Stimulated activated CD8-positive, alpha-beta memory T cell treated with anti-CD3 and anti-CD28 coated beads, Interleukin-12 subunit alpha, Interleukin-12 subunit beta, amount 100 ng/mL, for 24 hours (primary cell): ENCODE measurements around the gene NEK9.
A peak's percentile ranks its signal among the peaks of the same experiment; 100 is the strongest.
"Not testable (repeated sequence)": the region's sequence is repeated elsewhere in the genome, so short reads cannot be mapped to it uniquely, and the experiment has no call there.

ENCODE experiments used
- DNase-seq: peaks from one replicate; pipeline ENCODE4 v3.0.0-alpha.2; 2020; ENCODE audit errors: extremely low read depth

NEK9 gene

DNA sequence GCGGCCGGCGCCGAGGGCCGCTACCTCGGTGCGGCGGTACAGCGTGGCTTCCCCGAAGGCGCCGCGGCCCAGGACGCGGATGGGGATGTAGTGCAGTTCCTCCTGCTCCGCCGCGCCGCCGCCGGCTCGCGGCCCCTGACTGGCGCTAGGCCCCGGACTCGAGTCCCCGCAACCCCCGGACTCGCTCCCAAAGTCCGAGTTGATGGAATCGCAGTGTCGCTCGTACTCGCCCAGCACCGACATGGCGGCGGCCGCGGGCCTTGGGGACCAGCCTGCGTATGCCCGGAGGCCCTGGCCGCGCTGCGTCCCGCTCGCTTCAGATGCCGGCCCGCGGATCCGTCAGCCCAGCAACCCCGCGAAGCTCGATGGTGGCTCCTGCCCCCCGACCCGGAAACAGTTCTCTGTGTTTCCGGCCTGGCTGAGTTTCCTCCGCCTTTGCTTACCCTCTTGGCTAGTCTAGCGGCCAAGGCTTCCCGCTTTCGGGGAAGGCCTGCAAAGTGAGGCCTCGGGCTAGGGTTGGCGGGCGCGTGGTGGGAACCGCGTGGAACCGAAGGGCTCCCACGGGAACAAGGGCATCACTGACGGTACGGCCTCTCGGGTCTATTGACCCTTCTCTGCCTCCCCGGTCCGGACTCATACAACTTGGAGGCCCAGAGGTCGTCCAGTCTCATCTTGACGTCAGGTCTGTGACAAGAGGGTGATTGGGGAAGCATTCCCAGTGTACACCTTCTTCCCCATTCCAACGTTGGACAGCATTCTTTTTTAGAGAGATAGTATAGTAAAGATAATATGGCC lies at the start of gene NEK9:
TSS of gene NEK9 (minus strand) at position 370 of the 795 bp plus-strand sequence. CDS start at position 243, 127 bp downstream.
- peak; percentile 77 for DNase-seq

DNA sequence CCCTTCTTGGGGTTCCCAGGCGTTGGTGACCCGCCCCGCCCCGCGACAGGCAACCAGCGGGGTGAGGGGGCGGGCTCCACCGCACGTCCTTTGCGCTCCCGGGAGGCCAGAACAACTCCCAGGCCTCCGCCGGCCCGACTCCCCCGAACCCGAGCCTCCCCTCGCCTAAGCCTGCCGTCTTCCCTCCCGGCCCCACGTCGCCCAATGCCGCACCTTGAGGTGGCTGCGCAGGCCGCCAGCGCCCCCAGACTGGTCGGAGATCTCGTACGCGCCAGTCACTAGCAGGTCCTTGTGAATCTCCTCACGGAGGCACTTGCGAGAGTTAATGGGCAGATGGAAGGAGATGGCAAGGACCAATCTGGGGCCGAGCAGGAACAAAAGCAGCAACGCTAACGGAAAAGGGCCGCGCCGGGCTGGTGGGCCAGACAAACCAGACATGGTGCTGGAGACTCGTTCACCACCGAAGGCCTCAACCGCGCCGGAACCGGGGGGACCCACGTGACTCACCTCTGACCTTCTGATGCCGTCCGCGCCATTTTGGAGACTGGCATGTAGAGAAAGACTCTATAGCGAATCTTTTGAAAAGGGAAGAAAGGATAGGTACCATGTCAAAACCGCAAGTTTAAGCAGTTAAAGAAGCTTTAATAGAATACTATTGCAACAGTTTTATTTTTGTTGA lies 49.4 kb upstream of the NEK9 start, which contains the start of gene TMED10:
TSS of gene TMED10 (minus strand) at position 471 of the 679 bp plus-strand sequence. CDS start at position 438, 33 bp downstream.
- peak; percentile 79 for DNase-seq

DNA sequence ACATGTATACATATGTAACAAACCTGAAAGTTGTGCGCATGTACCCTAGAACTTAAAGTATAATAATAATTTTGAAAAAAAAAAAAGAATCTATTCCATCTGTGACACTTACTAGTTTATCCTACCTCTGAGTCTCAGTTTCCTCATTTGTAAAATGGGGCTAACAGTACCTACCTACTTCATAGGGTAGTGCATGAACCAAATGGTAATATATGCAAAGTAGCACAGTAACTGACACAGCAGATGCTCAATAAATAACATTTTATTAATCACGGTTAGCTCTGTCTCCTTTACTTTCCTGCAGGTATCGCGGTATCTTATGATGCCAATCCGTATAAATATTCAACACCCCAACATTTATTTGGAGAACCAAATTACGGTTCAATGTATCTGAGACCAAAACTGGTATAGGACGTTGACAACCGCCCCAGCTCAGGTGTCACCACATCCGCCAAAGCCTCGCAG lies 48.9 kb upstream of the NEK9 start:
- DNase-seq: no peak

DNA sequence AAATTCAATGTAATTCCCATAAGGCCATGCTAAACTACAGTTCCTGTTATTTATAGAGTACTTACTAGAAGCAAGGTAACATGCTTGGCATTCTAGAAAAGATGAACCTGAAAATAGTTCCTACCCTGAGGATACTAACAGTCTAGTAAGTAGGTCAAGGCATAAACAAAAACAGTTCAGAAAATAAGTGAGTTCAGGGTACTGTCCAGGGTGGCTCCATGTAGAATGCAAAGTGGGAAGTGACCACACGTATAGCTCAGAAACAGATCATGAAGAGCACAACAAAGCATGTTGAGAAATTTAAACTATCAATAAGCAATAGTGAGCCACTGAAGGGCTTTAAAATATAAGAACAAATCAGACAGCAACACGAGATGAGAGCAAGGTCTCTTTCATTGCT lies 47.2 kb upstream of the NEK9 start:
- no peak for DNase-seq

DNA sequence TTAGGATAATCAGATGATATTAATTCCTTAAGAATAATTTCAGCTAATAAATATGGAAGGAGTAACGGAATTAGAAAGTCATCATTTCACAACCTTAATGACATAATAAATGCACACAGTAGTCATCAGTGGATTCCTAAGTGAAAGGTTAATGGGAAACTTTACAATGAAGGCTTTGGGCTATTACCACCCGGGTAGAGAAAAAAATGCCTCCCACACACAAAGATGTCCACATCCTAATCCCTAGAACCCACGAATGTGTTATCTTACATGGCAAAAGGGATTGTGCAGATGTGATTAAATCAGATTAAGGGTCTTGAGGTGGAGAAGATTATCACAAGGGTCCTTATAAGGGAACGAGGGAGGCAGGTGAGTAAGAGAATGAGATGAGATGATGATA lies 43.9 kb upstream of the NEK9 start:
- DNase-seq: no peak

DNA sequence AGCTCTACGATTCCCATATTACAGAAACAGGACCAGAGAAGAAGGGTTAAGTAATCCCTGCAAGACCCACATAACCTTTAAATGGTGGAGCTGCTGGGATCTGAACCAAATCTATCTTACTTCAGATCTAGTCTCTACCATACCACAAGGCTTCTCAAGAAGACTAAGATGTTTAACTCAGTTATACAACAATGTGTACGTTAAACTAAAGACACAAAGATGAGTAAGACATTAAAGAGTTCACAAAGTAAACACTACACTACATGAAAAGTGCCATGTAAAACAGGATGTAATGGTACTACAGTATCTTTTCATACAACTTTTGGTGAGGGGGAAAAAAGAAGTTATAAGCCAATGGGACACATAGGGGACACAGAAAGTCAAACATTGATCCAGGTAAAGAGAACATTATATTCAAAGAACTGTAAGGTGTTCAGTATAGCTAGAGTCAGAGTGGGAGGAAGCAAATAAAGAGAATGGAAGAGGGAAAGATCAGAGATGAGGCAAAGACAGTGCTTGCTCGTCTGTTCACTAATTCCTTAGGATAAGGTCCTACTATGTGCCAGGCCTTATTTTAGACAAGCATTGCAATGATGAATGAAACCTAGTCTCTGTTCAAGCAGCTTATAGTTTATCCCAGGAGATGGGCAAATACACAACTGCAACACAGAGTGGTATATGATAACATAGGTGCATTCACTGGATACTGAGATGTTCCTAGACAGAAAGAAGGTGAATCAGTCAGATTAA lies 41.9 kb upstream of the NEK9 start:
- DNase-seq: no peak

DNA sequence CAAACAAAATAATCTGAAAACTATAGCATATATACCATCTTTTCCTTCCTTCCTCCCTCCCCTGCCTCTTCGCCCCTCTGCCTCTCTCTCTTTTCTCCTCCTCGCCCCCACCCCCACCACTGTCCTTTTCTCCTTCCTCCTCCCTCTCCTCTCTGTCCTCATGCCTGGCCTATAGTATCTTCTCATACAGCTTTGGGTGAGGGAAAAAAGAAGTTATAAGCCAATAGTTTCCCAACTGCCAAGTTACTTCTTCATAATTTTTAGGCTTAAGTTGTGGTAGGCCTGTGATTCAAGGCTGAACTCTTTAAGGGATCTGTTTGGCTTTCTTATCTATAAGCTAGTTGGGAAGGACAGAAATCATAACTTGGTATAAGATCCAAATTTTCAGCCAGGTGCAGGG lies 40.5 kb upstream of the NEK9 start:
- DNase-seq: no peak

DNA sequence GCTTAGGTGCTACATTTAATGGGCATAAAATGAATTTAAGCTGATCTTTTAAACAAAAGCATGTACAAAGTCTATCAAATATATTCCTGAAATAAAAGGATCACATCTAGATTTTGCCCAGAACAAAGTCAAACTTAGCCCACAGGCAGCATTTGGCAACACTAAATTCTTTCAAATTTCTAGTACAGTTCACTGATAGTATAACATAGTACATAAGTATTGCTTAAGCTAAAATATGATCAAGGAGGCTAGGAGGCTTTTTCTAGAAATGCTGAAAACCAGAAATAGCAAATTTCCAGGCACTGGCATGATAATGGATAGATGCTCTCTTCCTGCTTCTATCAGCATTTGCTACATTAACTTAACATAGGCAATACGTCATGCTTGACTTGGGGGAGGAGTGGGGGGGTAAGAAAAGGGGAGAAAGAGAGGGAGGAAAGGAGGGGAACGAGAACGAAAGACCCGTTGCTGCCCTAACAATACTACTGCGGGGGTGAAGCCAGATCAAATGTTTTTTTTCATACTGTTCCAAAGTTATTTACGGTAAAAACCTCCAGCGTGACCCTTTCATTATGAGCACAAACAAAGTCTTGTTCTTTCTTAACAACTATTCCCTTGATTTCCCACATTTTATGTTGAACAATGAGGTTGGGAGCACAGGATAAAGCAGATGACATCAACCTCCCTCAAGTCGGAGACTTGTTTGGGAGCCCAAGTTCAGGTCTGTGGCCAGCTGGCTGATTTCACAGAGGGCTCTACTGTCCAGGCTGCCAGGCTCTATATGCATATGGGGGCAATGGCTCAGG lies 38.9 kb upstream of the NEK9 start:
- no peak for DNase-seq

DNA sequence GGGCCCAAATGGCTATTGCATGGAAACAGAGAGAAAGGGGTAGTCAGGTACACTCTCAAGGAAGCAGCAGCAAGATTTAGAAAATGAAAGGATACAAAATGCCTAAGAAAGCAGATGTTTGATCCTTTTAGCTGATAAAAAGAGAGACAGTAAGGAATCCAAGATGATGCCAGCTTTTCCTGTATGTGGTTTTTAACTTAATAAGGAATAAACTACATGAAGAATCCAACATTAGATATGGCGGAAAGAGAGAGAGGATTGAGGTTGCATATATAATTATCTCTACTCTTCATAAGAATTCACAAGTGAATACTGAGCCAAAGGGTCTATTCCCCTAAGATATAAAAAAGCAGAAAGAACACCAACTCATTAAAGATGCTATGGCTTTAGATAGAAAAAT lies 38.0 kb upstream of the NEK9 start:
- DNase-seq: no peak

DNA sequence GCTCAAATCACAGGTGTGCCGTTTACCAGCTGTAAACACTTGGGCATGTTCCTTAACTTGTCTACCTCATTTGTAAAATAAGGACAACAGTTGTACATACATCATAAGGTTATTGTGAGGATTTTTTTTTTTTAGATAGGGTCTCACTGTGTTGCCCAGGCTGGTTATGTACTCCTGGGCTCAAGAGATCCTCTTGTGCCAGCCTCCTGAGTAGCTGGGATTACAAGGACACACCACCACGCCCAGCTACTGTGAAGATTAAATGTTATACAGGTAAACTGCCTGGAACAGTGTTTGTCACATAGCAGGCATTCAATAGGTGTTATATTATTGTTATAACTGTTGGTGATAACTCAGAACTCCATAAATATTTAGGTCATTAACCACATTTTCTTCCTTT lies 36.8 kb upstream of the NEK9 start:
- no peak for DNase-seq

DNA sequence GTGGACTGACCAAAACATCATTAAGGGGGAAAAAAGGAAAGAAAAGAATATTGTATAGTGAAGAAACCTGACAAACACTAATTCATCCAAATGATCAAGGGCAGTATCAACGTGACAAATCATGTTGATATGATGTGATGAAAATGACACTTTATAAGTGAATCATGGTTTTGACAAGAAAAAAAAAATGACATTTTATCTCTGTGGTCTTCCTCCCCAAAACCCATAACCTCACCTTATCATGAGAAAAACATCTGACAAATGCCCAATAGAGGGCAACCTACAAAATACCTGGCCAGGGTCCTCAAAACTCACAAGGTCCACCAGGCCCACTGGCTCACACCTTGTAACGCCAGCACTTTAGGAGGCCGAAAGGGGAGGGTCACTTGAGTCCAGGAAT lies 35.8 kb upstream of the NEK9 start:
- DNase-seq: no peak

DNA sequence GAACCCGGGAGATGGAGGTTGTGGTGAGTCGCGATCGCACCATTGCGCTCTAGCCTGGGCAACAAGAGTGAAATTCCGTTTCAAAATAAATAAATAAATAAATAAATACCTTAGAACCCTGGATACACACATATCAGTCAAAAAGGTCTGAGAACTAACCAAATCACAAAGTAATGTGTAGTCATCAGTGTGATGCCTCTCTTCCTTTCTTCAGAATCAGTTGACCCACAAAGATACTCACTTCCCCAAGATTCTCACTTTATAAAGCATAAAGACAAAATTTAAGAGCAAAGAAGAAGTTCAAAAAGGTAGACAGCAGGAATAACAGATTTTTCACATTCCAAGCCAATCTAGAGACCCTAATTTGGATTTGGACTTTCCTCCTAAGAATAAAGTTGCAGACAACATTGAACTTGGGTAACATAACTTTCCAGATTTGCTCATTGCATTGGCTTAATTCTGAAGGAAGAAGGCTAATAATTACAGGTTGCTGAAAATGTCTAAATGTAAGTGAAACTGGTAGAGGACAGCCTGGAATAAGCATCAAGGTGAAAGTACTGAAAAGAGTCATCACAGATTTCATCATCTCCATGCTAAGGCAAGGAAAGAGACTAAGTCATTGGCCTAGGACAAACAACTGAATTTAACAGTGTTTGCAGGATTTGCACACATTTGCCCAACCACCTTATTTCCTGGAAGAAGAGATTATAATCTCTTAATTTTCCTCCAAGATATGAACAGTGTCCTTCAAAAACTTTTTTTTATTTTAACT lies 32.2 kb upstream of the NEK9 start:
- DNase-seq: no peak

DNA sequence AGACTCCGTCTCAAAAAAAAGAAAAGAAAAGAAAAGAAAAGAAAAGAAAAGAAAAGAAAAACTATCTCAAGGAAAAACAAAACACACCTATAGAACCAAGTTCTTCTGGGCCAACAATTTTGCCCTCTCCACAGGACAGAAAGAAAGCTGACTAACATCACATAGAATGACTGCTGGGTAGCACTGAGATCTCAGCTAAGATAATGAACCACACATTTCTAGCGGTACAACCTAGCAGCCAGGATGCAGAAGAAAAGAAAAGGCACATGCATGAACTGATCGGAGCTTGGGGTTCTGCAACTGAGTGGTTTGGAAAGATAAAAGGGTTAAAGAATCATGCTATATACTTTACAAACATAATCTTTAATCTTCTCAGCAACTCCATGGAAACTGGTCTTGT lies 30.1 kb upstream of the NEK9 start:
- DNase-seq: no peak

DNA sequence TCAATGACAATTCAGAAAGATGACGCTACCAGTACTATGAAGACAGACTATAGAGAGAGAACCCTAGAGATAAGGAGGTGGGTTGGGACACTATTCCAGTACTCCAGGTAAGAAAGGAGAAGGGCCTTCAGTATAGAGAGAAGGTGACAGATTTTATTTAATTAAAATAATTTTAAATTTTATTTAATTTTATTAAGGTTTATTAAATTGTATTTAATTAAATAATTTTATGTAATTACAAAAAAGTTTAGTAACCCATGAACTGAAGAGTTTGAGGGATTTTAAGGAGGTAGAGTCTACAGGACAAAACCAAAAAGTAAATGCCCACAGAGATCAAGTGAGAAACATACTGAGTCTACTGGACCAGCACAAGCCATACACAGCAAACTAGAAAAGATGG lies 29.3 kb upstream of the NEK9 start:
- no peak for DNase-seq

DNA sequence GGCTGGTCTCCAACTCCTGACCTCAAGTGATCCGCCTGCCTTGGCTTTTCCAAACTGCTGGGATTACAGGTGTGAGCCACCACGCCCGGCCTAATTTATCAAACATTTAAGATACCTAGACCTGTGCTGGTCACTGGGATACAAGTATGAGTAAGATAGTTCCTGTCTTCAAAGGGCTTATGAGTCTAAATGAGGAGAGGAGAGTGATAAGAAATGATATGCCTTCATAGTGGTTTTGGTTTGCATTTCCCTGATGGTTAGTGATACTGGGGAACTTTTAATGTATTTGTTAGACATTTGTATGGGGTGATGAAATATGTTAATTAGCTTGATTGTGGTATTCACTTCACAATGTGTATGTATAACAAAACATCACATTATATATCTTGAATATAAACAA lies 28.3 kb upstream of the NEK9 start:
- DNase-seq: no peak

DNA sequence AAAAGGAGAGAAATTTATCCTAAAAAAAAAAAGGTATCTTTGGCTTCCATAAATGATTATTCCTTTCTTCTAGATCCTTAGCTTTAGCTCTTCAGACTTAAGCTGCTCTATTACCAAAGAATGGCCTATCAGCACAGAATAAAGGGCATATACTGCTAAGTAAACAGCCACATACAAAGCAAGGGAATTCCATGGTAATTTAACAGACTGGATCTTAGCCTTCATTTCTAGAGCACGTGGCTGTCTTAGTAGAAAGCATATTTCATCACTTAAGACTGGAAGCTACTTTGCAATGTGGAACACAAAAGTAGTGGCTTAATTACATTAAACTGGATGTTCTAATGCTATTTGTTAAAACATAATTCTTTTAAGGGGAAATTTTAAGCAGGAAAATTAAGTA lies 26.4 kb upstream of the NEK9 start:
- DNase-seq: no peak

DNA sequence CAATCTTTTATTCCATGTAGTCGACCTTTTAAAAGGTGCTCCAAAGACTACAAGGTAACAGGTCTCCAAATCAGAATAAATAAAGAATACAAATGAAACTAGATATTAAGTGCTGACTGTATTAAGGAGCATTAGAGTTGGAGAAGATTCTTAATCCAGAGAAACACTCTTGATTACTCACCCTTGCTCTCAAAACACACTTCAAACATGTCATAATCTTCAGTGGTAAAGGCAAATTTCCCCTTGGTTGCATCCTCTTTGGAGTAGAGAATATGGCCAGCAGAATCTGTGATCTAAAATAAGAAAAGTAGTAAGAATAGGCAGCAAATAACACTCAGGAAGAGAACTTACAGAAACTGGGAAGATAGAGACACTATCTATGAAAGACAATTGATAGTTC lies 25.0 kb upstream of the NEK9 start:
- DNase-seq: no peak

DNA sequence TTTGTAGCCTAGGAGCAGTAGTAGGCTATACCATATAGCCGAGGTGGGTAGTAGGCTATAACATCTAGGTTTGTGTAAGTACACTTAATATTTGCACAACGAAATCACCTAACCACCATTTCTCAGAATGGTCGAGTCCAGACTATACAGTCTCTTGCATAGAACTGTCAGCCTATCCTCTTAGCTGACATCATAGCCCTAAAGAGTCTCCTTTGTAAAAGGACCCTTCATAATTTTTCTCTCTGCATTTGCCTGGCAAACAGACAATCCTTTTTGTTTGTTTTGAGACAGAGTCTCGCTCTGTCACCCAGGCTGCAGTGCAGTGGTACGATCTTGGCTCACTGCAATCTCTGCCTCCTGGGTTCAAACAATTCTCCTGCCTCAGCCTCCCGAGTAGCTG lies 23.8 kb upstream of the NEK9 start:
- not testable (repeated sequence) for DNase-seq

DNA sequence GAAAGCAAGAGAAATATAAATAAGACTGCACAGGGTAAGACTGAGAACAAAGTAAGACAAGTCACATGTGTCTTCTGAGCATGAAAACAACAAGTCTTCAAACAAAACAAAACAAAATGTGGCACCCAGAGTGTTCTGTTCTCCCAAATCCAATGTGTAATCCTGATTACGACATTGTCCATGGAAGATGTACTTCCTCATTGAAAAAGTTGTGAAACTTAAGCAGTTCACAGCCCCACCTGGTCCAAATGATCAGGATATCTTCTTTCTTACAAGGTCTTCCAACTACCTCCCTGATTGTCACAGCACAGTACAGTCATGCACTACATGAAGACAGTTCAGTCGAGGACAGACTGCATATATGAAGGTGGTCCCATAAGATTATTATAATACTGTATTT lies 23.3 kb upstream of the NEK9 start:
- no peak for DNase-seq

DNA sequence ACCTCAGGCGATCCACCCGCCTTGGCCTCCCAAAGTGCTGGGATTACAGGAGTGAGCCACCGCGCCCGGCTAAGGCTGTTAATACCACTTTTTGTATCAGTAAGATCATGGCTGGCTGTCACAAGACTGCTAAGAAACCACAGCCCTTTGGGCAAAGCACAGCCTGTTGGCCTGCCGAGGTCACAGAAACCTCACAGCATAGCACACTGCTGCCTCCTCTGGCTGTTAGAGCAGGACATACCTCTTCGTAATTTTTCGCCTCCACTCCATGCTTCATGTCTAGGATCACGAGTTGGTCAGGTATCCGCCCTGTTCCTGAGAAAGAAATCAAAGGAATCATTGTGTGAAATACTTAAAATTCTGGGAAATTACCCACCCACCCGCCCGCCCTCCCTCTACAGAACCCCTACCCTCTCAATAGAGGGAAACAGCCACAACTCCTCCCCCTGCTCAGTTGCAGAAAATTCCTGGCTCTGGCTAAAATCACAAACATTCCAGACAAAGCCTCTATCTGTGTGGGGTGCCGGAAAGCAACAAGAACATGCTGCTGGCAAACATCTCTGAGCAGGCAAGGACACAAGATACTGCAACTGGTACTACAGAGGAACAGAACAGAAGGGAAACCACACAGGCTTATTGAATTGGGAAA lies 20.7 kb upstream of the NEK9 start:
- no peak for DNase-seq
